Calu3 (cell line): ENCODE data around the gene SNX25. TPM values are rescaled to one million over a fixed set of nuclear protein-coding genes. Genes with fewer than 3 reads are reported as not detected.

ENCODE experiments used
- BruUV-seq: library from RNA; stranded (reverse); fragments of 400-500 nt; replicated peaks from 2 replicates; lab custom pipeline; 2021; lab: Mats Ljungman, UMichigan
- CTCF ChIA-PET: fragments of 300-600 bp; sonication (Branson Sonifier 250); formaldehyde crosslinking; loops from one replicate; lab custom pipeline; 2022; ENCODE audit warnings: antibody characterized with exemption; lab: Charles Lee
- DNase-seq: peaks from one replicate; pipeline ENCODE4 v3.0.0; 2022
- H3K27ac Mint-ChIP-seq: one replicate; pipeline ENCODE4 v1.8.0; 2022; ENCODE audit warnings: mixed read lengths; ENCODE audit not compliant: unreplicated experiment
- H3K27me3 Mint-ChIP-seq: one replicate; pipeline ENCODE4 v1.8.0; 2022; ENCODE audit warnings: mixed read lengths; ENCODE audit not compliant: unreplicated experiment
- H3K36me3 Mint-ChIP-seq: one replicate; pipeline ENCODE4 v1.8.0; 2022; ENCODE audit warnings: mild to moderate bottlenecking, moderate library complexity, mixed read lengths; ENCODE audit not compliant: insufficient read depth, unreplicated experiment
- H3K4me1 Mint-ChIP-seq: one replicate; pipeline ENCODE4 v1.8.0; 2022; ENCODE audit warnings: mild to moderate bottlenecking, low read depth, mixed read lengths; ENCODE audit not compliant: unreplicated experiment
- H3K4me3 Mint-ChIP-seq: one replicate; pipeline ENCODE4 v1.8.0; 2022; ENCODE audit warnings: mild to moderate bottlenecking, low read depth, moderate library complexity, mixed read lengths; ENCODE audit not compliant: unreplicated experiment
- H3K9me3 Mint-ChIP-seq: one replicate; pipeline ENCODE4 v1.8.0; 2022; ENCODE audit warnings: low read depth, mixed read lengths; ENCODE audit not compliant: unreplicated experiment
- CTCF ChIP-seq: fragments of 200-600 bp; IDR thresholded peaks from one replicate; pipeline ENCODE4 v1.8.0; 2022; ENCODE audit warnings: antibody characterized with exemption; ENCODE audit not compliant: unreplicated experiment
- intact Hi-C: fragments of 100-400 bp; cut with micrococcal nuclease; formaldehyde crosslinking; loops from one replicate; pipeline ENCODE4 v1.10.0; 2022; ENCODE audit not compliant: unreplicated experiment
- total RNA-seq: library from RNA; stranded (reverse); gene quantifications from 2 replicates; pipeline ENCODE4 v1.2.3, GENCODE V29; 2022

SNX25 gene
- total RNA-seq, 1 experiment from 2014 or later = 16.1 TPM

GRCh38 chr4:185398618-185399017 is 189.2 kb downstream of the SNX25 start:
- Mint-ChIP-seq H3K27ac (no peak overlapping the region), H3K27me3 (no peaks in the 10 kb centered on the region), H3K36me3 (peaks cover 26% of the 10 kb centered on the region), H3K4me3 (no peak overlapping the region), H3K9me3 (no peaks in the 10 kb centered on the region), H3K4me1 (peaks cover 8% of the 10 kb centered on the region)
- intact Hi-C loops = loop anchor here (5.0 kb wide), 1 partner anchor 196 kb away; the partner anchor contains the start of gene CFAP97
- TF ChIP-seq CTCF = no peak
- no TSS peak for BruUV-seq
- CTCF ChIA-PET = interaction anchor here (0.6 kb wide), 1 partner anchor 304 kb away, joined by 3 read pairs; no protein-coding TSS in a partner anchor
- DNase-seq = no peak

DNA sequence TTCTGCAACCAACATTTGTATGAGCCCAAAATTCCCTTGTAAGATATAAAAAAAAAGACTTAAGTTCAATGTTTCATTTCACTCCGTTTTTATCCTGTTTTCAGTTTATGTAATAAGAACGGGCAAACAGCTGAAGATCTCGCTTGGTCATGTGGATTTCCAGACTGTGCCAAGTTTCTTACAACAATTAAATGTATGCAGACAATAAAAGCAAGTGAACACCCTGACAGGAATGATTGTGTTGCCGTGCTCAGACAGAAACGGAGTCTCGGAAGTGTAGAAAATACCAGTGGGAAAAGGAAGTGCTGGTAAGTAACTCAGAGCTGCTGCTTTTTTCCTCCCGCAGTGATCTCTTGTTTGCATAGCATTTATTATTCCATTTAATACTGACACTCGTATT is 190.1 kb downstream of the SNX25 start:
- H3K9me3 Mint-ChIP-seq = no peaks in the 10 kb centered on the region
- H3K4me1 Mint-ChIP-seq = peaks cover 5% of the 10 kb centered on the region
- intact Hi-C loops = loop anchor here (5.0 kb wide), 1 partner anchor 197 kb away; the partner anchor contains the start of gene CFAP97
- H3K36me3 Mint-ChIP-seq = peaks cover 26% of the 10 kb centered on the region
- CTCF ChIA-PET = no interaction called here
- no TSS peak for BruUV-seq
- DNase-seq = no peak
- no peak overlapping the region for H3K4me3 Mint-ChIP-seq
- TF ChIP-seq CTCF = no peak
- H3K27me3 Mint-ChIP-seq = no peaks in the 10 kb centered on the region
- H3K27ac Mint-ChIP-seq = no peak overlapping the region

DNA sequence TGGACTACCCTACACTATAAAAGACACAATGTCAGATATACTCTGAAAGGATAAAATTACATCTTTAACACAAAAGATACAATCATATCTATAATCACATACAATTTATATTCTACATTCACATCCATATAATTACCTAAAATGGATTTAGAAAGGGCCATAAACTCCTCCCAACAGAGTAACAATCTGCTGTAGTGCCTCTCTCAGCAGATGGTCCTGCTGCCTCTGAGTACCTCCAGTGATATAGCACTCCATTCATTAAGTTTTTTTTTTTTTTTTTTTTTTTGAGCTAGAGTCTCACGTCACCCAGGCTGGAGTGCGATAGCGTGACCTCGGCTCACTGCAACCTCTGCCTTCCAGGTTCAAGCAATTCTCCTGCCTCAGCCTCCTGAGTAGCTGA is 194.6 kb downstream of the SNX25 start:
- TF ChIP-seq CTCF = no peak
- CTCF ChIA-PET = no interaction called here
- no peak overlapping the region for H3K4me3 Mint-ChIP-seq
- DNase-seq = no peak
- H3K27ac Mint-ChIP-seq = no peak overlapping the region
- no peaks in the 10 kb centered on the region for H3K4me1 Mint-ChIP-seq
- peaks cover 14% of the 10 kb centered on the region for H3K36me3 Mint-ChIP-seq
- intact Hi-C loops = no loop called here
- no TSS peak for BruUV-seq
- H3K27me3 Mint-ChIP-seq = no peaks in the 10 kb centered on the region
- H3K9me3 Mint-ChIP-seq = no peaks in the 10 kb centered on the region

DNA sequence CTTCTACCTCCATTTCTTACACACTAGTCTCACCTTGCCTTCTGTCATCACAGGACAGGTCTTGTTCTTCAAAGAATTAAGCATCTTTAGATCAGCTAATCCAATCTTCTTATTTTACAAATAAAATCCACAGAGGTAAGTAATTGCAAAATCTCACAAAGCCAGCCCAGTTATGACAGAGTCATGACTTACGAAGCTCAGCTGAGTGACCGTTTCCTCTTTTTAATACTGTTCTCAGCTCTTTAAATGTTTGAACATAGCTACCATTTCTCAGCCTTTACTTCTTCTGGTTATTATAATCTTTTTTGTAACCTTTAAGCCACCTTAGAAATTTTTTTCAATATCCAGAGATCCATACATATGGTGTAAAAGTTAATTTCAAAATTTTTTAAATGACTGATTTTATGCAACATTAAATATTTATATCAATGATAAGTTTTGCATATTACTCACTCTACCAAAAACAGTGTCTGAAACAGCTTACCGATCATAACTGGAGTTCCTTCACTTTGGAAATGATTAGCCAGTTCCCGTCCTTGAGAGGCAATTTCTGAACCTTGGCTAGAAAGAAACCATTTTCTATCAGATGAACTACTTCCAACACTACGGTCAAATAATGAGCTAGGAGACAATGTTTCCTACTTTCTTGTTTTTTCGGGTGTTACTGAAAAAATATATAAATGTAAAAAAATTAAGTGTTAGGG is 196.1 kb downstream of the SNX25 start:
- CTCF ChIA-PET = interaction anchor here (0.6 kb wide), 1 partner anchor 107 kb away, joined by 3 read pairs; no protein-coding TSS in a partner anchor
- H3K4me3 Mint-ChIP-seq = no peak overlapping the region
- no peaks in the 10 kb centered on the region for H3K27me3 Mint-ChIP-seq
- intact Hi-C loops = no loop called here
- TF ChIP-seq CTCF = no peak
- BruUV-seq = no TSS peak
- peaks cover 3% of the 10 kb centered on the region for H3K9me3 Mint-ChIP-seq
- no peaks in the 10 kb centered on the region for H3K4me1 Mint-ChIP-seq
- H3K27ac Mint-ChIP-seq = no peak overlapping the region
- peaks cover 19% of the 10 kb centered on the region for H3K36me3 Mint-ChIP-seq
- DNase-seq = no peak
